ENCODE results near the gene BCKDK. TPM values are rescaled to one million over a fixed set of nuclear protein-coding genes. Genes with fewer than 3 reads are reported as not detected.
A peak's percentile ranks its signal among the peaks of the same experiment; 100 is the strongest.
"Not testable (repeated sequence)": the region's sequence is repeated elsewhere in the genome, so short reads cannot be mapped to it uniquely, and the experiment has no call there.

Gene BCKDK
- polyA plus RNA-seq, 1 of the 3 experiments (the other 2 are of a cell fraction): 73.2 TPM

DNA sequence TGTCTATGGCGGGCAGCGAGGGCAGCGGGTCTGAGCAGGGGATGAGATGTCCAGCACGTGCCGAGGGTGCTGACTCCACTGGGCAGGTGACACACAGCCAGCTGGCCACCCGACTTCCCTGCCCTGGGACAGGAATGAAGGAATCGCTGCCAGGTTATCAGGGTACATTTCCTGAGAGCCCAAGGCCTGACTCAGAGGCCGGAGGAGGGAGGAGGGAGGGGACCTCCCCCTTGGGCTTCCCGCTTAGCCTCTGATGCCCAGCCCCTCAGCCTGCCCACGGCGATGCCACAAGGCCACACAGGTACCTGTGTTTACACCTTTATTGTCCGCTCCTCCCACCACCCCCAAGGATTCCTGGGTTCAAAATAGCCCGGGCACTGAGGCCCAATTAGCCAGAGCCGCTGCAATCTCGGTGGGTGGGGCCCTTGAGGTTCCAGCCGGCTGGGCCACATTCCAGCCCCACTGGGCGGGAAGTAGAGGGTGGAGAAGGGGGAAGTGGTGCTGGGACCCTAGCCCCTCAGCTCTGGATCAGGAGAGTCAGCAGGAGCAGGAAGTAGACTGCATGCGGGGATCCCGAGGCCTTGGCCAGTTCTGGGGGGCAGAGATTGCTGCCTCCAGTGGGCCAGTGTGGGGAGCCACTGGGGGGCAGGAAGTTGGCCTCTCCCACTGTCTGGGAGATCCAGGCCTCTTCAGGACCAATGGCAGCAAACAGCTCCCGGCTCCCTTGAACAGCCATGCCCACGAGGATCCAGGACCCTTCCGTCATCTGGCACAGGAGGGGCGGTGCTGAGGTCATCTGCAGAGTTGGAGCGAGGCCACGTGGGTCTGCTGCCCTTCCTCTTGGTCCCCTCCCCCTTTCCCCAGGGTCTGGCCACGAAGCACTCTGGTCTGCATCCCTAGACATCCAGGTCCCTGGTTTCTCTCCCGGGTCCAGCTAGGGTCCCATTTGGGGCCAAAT is 30.7 kb downstream of the BCKDK start (continued):
- TF ChIP-seq, protein P1, sequence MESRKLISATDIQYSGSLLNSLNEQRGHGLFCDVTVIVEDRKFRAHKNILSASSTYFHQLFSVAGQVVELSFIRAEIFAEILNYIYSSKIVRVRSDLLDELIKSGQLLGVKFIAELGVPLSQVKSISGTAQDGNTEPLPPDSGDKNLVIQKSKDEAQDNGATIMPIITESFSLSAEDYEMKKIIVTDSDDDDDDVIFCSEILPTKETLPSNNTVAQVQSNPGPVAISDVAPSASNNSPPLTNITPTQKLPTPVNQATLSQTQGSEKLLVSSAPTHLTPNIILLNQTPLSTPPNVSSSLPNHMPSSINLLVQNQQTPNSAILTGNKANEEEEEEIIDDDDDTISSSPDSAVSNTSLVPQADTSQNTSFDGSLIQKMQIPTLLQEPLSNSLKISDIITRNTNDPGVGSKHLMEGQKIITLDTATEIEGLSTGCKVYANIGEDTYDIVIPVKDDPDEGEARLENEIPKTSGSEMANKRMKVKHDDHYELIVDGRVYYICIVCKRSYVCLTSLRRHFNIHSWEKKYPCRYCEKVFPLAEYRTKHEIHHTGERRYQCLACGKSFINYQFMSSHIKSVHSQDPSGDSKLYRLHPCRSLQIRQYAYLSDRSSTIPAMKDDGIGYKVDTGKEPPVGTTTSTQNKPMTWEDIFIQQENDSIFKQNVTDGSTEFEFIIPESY (IDR thresholded peaks at IDR 0.05; ENCODE audit: borderline replicate concordance, low read depth): no peak
- TF ChIP-seq TCF12 (IDR thresholded peaks at IDR 0.05) (peak; percentile 62), YY1 (IDR thresholded peaks at IDR 0.05; ENCODE audit: low read depth) (no peak), TAF1 (IDR thresholded peaks at IDR 0.05; ENCODE audit: borderline replicate concordance, low read depth, low read length) (no peak), NRF1 (IDR thresholded peaks at IDR 0.05; ENCODE audit: low read depth, low read length) (no peak)
- TF ChIP-seq, protein P2, sequence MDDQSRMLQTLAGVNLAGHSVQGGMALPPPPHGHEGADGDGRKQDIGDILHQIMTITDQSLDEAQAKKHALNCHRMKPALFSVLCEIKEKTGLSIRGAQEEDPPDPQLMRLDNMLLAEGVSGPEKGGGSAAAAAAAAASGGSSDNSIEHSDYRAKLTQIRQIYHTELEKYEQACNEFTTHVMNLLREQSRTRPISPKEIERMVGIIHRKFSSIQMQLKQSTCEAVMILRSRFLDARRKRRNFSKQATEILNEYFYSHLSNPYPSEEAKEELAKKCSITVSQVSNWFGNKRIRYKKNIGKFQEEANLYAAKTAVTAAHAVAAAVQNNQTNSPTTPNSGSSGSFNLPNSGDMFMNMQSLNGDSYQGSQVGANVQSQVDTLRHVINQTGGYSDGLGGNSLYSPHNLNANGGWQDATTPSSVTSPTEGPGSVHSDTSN (IDR thresholded peaks at IDR 0.05): peak; percentile 26; the same call in 1 of the 2 replicates

- not testable (repeated sequence) for H3K79me2 ChIP-seq (ENCODE audit: insufficient read depth); H4K20me1 ChIP-seq (ENCODE audit: insufficient read depth); H3K36me3 ChIP-seq (replicated peaks in 1 of 2; ENCODE audit: control insufficient read depth in 1 of 2, insufficient read depth in 2 of 2, low read length in 1 of 2); H3K9ac ChIP-seq; H2AFZ ChIP-seq (ENCODE audit: low read depth); H3K9me2 ChIP-seq; H3K9me3 ChIP-seq; DNase-seq; H3K4me3 ChIP-seq (ENCODE audit: low read depth in 2 of 2, low read length in 1 of 2); H3K27me3 ChIP-seq (ENCODE audit: insufficient read depth)
- peak overlapping the region; percentile 69; the same call in 1 of the 2 replicates for H3K4me2 ChIP-seq
- ChIA-PET CTCF (interaction anchor here (0.7 to 4.6 kb wide), 8 partner anchors 11 to 318 kb away, joined by 3 to 38 read pairs (median 18); partner anchors contain the start of genes ARMC5, HSD3B7, ZNF646 and ZNF668), POLR2A (interaction anchor here (2.6 kb wide), 1 partner anchor 23 kb away, joined by 43 read pairs; the partner anchor contains the start of gene KAT8)
- 92% methylated on average over 9 of the region's 9 CpGs for WGBS (ENCODE audit: low lambda C conversion rate)
- peaks cover 10% of the 10 kb centered on the region for H3F3A ChIP-seq (replicated peaks; ENCODE audit: insufficient read depth)
- peak overlapping the region in 1 of 2 experiments; percentile 78; a peak in 2 of 4 replicates for H3K27ac ChIP-seq (ENCODE audit: low read depth in 2 of 2, low read length in 1 of 2)
- peaks cover 12 to 22% of the 10 kb centered on the region in 2 experiments; a peak in 2 of 4 replicates for H3K4me1 ChIP-seq (ENCODE audit: control insufficient read depth in 1 of 2, insufficient read depth in 2 of 2, low read depth in 1 of 2, low read length in 1 of 2)
These were observed 32.9 kb downstream of the BCKDK start for GRCh38 chr16:31141071-31141469.

DNA sequence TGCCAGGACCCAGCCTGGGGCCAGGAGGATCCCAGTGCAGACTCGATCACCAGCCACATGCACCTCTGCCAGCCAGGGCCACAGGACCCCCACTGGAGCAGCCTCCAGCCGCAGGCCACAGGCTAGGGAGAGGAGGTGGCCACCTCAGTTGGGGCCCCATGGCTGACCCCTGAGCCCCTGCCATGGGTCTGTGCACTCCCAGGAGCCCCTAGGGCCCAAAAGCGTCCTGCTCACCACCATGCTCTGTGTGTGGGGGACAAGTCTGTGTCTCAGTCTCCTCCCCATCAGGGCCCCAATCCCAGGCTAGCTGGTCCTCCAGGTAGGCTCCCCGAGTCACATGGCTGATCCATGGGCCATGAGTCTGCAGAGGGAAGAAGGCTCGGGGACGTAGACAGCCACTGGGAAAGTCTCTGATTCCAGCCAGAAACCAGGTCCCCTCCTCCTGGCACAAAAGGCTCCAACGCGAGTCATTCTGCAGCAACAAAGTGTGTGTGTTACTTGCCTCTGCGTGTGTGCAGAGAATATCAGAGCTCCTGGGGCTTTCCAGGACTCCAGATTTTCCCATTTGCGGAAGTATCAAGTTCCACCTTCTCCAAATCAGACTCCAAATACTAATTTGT is 33.4 kb downstream of the BCKDK start:
- Histone ChIP-seq H3F3A (replicated peaks; ENCODE audit: insufficient read depth) (peaks cover 10% of the 10 kb centered on the region), H3K4me3 (ENCODE audit: low read depth in 2 of 2, low read length in 1 of 2) (peak overlapping the region; percentile 9 to 50), H3K27ac (ENCODE audit: low read depth in 2 of 2, low read length in 1 of 2) (peak overlapping the region; percentile 62 to 78), H3K36me3 (replicated peaks in 1 of 2; ENCODE audit: control insufficient read depth in 1 of 2, insufficient read depth in 2 of 2, low read length in 1 of 2) (no peaks in the 10 kb centered on the region), H3K9me2 (no peaks in the 10 kb centered on the region), H3K9me3 (no peaks in the 10 kb centered on the region), H3K27me3 (ENCODE audit: insufficient read depth) (no peaks in the 10 kb centered on the region), H4K20me1 (ENCODE audit: insufficient read depth) (no peaks in the 10 kb centered on the region), H3K4me1 (ENCODE audit: control insufficient read depth in 1 of 2, insufficient read depth in 2 of 2, low read depth in 1 of 2, low read length in 1 of 2) (peaks cover 12 to 22% of the 10 kb centered on the region in 2 experiments; a peak in 2 of 4 replicates), H3K4me2 (peak overlapping the region; percentile 69; the same call in 1 of the 2 replicates), H3K79me2 (ENCODE audit: insufficient read depth) (no peaks in the 10 kb centered on the region), H2AFZ (ENCODE audit: low read depth) (peak overlapping the region; percentile 86), H3K9ac (peak overlapping the region; percentile 50; the same call in 1 of the 2 replicates)
- peak; percentile 47 for DNase-seq
- 36% methylated on average over 6 of the region's 10 CpGs for WGBS (ENCODE audit: low lambda C conversion rate)
- ChIA-PET POLR2A (interaction anchor here (0.9 to 2.7 kb wide), 8 partner anchors 11 to 318 kb away, joined by 3 to 43 read pairs (median 6); partner anchors contain the start of genes ARMC5, FUS, KAT8 and VKORC1), CTCF (interaction anchor here (0.7 to 4.6 kb wide), 38 partner anchors 9 to 319 kb away, joined by 3 to 38 read pairs (median 6); partner anchors contain the start of genes BCKDK, FUS, HSD3B7 and KAT8)
- no peak for TF ChIP-seq MXI1 (IDR thresholded peaks at IDR 0.05; ENCODE audit: low read depth, low read length)
- TF ChIP-seq EZH2phosphoT487 (IDR thresholded peaks at IDR 0.05; ENCODE audit: borderline replicate concordance, low read depth): no peak
- no peak for TF ChIP-seq RCOR1 (IDR thresholded peaks at IDR 0.05; ENCODE audit: low read length)
- no peak; the same call in 1 of the 2 replicates for TF ChIP-seq ELF1 (IDR thresholded peaks at IDR 0.05)
- no peak for TF ChIP-seq FOXJ3 (CRISPR knock-in tag; IDR thresholded peaks at IDR 0.05)
- TF ChIP-seq YY1 (IDR thresholded peaks at IDR 0.05; ENCODE audit: low read depth): no peak
- TF ChIP-seq, protein P3, sequence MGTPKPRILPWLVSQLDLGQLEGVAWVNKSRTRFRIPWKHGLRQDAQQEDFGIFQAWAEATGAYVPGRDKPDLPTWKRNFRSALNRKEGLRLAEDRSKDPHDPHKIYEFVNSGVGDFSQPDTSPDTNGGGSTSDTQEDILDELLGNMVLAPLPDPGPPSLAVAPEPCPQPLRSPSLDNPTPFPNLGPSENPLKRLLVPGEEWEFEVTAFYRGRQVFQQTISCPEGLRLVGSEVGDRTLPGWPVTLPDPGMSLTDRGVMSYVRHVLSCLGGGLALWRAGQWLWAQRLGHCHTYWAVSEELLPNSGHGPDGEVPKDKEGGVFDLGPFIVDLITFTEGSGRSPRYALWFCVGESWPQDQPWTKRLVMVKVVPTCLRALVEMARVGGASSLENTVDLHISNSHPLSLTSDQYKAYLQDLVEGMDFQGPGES (IDR thresholded peaks at IDR 0.05; ENCODE audit: low read depth, low read length): no peak
- TF ChIP-seq TEAD4 (IDR thresholded peaks at IDR 0.05; ENCODE audit: borderline replicate concordance, insufficient read depth): no peak
- no peak for TF ChIP-seq EP300 (IDR thresholded peaks at IDR 0.05; ENCODE audit: borderline replicate concordance in 1 of 2, low read depth in 1 of 2, low read length in 1 of 2)
